ENCODE measurements around the gene CRTC3. TPM values are rescaled to one million over a fixed set of nuclear protein-coding genes. Genes with fewer than 3 reads are reported as not detected.

CRTC3 gene, protein sequence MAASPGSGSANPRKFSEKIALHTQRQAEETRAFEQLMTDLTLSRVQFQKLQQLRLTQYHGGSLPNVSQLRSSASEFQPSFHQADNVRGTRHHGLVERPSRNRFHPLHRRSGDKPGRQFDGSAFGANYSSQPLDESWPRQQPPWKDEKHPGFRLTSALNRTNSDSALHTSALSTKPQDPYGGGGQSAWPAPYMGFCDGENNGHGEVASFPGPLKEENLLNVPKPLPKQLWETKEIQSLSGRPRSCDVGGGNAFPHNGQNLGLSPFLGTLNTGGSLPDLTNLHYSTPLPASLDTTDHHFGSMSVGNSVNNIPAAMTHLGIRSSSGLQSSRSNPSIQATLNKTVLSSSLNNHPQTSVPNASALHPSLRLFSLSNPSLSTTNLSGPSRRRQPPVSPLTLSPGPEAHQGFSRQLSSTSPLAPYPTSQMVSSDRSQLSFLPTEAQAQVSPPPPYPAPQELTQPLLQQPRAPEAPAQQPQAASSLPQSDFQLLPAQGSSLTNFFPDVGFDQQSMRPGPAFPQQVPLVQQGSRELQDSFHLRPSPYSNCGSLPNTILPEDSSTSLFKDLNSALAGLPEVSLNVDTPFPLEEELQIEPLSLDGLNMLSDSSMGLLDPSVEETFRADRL
- total RNA-seq (10 to 100 TPM; 76.0 to 84.4 TPM), total RNA-seq (69.5 to 79.7 reads per million in 2 donors)

DNA sequence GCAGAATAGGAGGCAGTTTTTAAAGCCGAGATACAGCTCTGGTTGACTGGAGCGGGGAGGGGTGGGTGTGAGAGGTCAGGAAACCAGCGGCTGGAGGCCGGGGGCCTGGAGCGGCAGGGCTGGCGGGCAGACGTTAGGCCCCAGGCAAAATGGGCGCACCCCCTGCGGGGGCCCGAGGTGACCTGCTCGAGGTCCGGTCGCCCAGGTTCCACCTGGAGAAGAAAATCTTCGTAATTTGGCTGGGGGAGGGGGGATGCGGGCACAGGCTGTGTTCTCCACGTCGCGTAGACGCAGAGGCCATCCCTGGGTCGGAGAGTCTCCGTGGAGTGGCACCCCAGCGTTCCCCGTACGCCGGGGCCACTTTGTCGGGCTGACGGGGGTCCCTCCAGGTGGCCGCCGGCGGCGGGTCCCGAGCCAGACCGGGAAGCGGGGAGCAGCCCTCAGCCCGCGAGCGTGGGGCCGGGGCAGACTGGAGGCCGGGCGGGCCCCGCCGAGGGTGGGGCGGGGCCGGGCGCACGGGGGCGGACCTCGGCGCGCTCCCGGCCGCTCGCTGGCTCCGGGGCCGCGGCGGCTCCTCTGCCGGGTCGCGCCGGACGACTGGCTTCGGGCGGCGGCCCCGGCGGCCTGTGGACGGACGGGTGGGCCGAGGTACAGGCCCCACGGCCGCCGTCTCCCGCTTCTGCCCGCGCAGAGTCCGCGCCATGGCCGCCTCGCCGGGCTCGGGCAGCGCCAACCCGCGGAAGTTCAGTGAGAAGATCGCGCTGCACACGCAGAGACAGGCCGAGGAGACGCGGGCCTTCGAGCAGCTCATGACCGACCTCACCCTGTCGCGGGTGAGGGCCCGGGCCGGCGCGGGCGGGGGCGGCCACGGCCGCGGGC, at the start of gene CRTC3:
CRTC3 (plus strand) TSS at position 553 of the 879 bp plus-strand sequence; CDS start at position 702, 149 bp downstream.
- Mint-ChIP-seq H3K4me3 (peak within 1 kb of the TSS; percentile 96), H3K4me1 (peaks cover 32% of the 10 kb centered on the region), H3K27ac (peak within 1 kb of the TSS; percentile 93), H3K36me3 (ENCODE audit: low read depth) (peaks cover 3% of the 10 kb centered on the region), H3K27me3 (no peaks in the 10 kb centered on the region)
- ATAC-seq (peak; percentile 86), DNase-seq (peak; percentile 43 to 56 (median 52))
- H3K9me3 ChIP-seq (ENCODE audit: control insufficient read depth, low read length, poor library complexity, severe bottlenecking), result no peaks in the 10 kb centered on the region

DNA sequence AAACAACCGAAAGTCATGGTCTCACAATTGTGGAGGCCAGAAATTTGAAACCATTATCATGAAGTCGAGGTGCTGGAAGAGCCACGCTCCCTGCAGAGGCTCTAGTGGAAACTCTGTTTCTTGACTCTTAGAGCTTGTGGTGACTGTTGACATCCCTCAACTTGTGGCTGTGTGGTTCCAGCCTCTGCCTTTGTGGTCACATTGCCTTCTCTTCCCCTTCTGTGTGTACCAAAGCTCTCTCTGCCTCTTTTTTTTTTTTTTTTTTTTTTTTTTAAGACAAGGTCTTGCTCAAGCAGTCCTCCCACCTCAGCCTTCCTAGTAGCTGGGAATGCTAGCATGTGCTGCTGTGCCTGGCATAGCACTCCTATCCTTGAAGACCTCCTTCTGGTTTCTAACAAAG, 48.7 kb upstream of the CRTC3 start:
- no peaks in the 10 kb centered on the region for H3K9me3 ChIP-seq (ENCODE audit: control insufficient read depth, low read length, poor library complexity, severe bottlenecking)
- ATAC-seq, result peak; percentile 70
- Mint-ChIP-seq H3K36me3 (ENCODE audit: low read depth) (peaks cover 12% of the 10 kb centered on the region), H3K27me3 (no peaks in the 10 kb centered on the region), H3K27ac (peak overlapping the region; percentile 75), H3K4me3 (no peak overlapping the region), H3K4me1 (peaks cover 34% of the 10 kb centered on the region)
- DNase-seq, result no peak

DNA sequence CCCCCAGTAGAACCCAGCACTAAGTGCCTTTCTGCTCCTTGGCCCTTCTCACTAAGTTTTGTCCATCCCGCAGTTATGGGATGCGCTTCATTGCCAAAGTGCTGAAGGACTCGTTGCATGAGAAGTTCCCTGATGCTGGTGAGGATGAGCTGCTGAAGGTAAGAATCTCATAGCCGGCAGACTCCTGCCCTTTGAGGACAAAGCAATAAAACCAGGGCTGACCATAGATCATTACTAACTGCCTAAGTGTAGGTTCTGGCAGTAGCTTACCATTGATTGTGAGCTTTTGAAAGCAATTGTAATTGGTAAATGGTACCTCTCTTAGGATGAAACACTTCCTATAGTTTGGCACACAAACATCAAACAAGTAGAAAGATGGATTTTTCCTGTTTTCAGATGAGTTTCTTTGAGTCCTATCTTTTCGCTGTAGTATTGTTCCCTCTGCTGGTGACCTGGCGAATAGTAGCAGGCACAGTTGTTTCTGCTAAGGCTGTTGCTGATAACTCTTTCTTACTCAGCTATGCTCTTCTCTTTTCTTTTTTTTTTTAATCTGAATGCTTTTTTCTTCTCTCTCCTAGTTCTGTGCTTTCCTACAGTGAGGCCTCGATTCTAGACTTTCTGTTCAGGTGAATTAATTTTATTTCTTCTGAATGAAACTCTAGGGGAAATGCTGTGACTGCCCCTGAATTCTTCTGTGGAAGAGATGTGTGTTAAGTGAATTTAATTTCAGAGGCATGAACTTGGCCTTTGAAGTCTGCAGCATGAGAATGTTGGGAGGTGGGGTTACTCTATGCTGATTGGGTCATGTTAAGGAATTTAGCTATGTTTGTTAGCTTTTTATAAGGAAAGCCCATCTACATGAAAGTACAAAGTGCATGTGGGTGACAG, 47.4 kb upstream of the CRTC3 start:
- H3K9me3 ChIP-seq (ENCODE audit: control insufficient read depth, low read length, poor library complexity, severe bottlenecking), result no peaks in the 10 kb centered on the region
- Mint-ChIP-seq H3K27me3 (no peaks in the 10 kb centered on the region), H3K27ac (peak overlapping the region; percentile 75), H3K4me3 (no peak overlapping the region), H3K36me3 (ENCODE audit: low read depth) (peaks cover 9% of the 10 kb centered on the region), H3K4me1 (peaks cover 27% of the 10 kb centered on the region)
- DNase-seq (peak in 1 of 3 donors; percentile 16), ATAC-seq (peak; percentile 63)

DNA sequence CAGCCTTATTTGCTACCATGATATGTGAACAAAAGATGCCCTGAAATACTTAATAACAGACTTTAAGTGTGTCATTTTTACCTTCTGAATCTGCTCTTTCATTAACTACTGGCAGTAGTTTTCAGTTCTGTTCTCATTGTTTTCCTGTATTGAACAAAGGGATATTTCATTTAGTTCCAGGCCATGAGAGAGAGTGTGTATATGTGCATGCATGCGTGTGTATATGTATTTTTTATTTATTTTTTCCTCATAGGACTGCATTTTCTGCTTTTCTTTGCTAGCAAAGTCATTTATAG, 46.8 kb upstream of the CRTC3 start:
- Mint-ChIP-seq H3K36me3 (ENCODE audit: low read depth) (peaks cover 8% of the 10 kb centered on the region), H3K27ac (no peak overlapping the region), H3K27me3 (no peaks in the 10 kb centered on the region), H3K4me3 (no peak overlapping the region), H3K4me1 (peaks cover 24% of the 10 kb centered on the region)
- H3K9me3 ChIP-seq (ENCODE audit: control insufficient read depth, low read length, poor library complexity, severe bottlenecking), result no peaks in the 10 kb centered on the region
- DNase-seq, result no peak
- no peak for ATAC-seq

DNA sequence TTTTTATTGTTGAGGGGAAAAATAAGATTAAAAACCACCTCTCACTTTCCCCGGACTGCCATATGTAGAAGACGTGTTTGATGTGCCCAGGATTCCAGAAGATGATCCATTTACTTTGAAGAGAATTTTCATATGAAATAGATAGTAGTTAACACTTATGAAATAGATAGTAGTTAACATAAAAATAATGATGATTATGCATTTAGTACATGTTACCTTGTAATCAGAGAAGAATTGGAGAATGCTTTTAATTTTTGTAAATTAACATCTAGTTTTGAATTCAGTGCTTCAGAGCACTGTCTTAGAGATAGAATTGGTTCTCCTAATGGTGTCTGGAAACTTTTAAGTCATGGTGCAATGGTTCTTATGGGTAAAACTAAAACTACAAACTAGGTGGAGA, 46.1 kb upstream of the CRTC3 start:
- no peaks in the 10 kb centered on the region for H3K9me3 ChIP-seq (ENCODE audit: control insufficient read depth, low read length, poor library complexity, severe bottlenecking)
- Mint-ChIP-seq H3K36me3 (ENCODE audit: low read depth) (peaks cover 11% of the 10 kb centered on the region), H3K4me3 (no peak overlapping the region), H3K27me3 (no peaks in the 10 kb centered on the region), H3K27ac (no peak overlapping the region), H3K4me1 (peaks cover 24% of the 10 kb centered on the region)
- no peak for DNase-seq
- no peak for ATAC-seq

DNA sequence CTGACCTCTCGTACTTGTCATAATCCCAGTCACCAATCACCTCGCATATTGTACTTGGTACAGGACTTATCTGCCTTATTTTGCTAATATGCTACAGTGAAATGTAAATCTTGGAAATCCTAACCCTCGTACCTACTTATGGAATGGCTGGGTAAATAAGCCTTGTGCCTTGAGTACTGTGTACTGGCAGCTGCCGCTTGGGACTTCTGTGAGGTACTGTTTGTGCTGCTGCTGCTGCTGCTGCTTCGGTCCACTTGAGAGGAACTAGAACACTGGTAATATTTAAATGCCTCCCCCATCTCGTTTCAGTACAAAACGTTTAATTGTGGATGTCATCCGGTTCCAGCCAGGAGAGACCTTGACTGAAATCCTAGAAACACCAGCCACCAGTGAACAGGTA, 42.5 kb upstream of the CRTC3 start:
- H3K9me3 ChIP-seq (ENCODE audit: control insufficient read depth, low read length, poor library complexity, severe bottlenecking), result no peaks in the 10 kb centered on the region
- Mint-ChIP-seq H3K27me3 (no peaks in the 10 kb centered on the region), H3K27ac (peak overlapping the region; percentile 9), H3K36me3 (ENCODE audit: low read depth) (peaks cover 22% of the 10 kb centered on the region), H3K4me1 (peaks cover 15% of the 10 kb centered on the region), H3K4me3 (no peak overlapping the region)
- no peak for DNase-seq
- no peak for ATAC-seq

DNA sequence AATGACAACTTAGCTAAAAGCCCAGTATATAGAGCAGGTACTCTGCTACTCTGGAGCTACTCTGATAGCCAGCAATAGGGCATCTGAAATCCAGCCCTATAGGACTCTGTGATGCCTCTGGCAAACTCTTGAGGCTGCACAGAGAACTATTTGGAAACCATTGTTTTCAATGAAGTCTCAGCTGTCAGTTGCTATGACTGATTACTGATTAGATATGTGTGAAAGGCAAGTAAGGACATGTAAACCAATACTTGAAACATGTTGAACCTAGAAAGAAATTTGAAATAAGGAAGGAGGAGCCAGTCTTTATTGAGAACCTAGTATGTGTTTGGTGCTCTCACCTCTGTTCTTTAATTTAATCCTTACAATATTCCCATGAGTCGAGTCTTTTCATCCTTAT, 40.2 kb upstream of the CRTC3 start:
- Mint-ChIP-seq H3K4me3 (no peak overlapping the region), H3K27ac (peak overlapping the region; percentile 80), H3K27me3 (no peaks in the 10 kb centered on the region), H3K4me1 (peaks cover 16% of the 10 kb centered on the region), H3K36me3 (ENCODE audit: low read depth) (peaks cover 22% of the 10 kb centered on the region)
- DNase-seq, result no peak
- ATAC-seq, result no peak
- H3K9me3 ChIP-seq (ENCODE audit: control insufficient read depth, low read length, poor library complexity, severe bottlenecking), result no peaks in the 10 kb centered on the region

DNA sequence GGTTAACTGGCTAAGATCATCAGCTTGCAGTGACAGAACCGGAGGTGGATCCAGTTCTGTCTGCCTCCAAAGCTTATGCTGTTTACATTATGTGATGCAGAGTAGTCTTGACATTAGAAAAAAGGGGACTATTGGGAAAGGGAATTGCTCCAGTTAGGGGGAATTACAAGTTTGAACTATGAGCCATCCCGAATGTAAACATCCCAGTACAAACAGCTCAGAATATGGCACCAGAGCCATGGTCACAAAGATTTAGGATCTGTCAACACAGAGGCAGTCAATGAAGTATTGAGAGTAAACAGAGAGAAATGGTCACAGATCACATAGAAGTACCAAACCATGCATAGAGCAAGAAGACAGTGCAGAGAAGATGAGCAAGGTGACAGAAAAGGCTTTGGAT, 39.8 kb upstream of the CRTC3 start:
- DNase-seq (no peak), ATAC-seq (no peak)
- H3K27me3 Mint-ChIP-seq, result no peaks in the 10 kb centered on the region
- no peaks in the 10 kb centered on the region for H3K9me3 ChIP-seq (ENCODE audit: control insufficient read depth, low read length, poor library complexity, severe bottlenecking)
- H3K4me3 Mint-ChIP-seq, result peak overlapping the region; percentile 31
- H3K4me1 Mint-ChIP-seq, result peaks cover 16% of the 10 kb centered on the region
- peak overlapping the region; percentile 69 for H3K27ac Mint-ChIP-seq
- H3K36me3 Mint-ChIP-seq (ENCODE audit: low read depth), result peaks cover 22% of the 10 kb centered on the region

DNA sequence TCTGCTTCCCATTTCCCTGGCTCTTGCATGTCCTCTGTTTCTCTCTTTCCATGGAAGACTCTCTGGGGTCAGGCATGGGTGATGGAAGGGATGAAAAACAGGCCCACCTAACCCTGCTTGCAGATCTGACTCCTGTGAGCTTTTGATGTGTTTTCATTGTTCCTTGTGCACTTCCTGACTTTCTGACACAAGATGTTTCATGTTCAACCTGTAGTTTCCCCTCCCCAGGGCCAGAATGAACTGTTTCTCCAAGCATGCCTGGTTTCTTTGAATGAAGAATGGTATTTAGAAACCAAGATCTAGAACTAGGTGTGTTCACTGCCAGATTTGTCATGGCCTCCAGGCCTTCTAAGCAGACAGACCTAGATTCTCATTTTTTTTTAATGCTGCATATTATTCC, 36.1 kb upstream of the CRTC3 start:
- no peaks in the 10 kb centered on the region for H3K9me3 ChIP-seq (ENCODE audit: control insufficient read depth, low read length, poor library complexity, severe bottlenecking)
- peak; percentile 25 for ATAC-seq
- H3K4me1 Mint-ChIP-seq, result peaks cover 10% of the 10 kb centered on the region
- DNase-seq, result no peak
- no peak overlapping the region for H3K4me3 Mint-ChIP-seq
- peak overlapping the region; percentile 87 for H3K27ac Mint-ChIP-seq
- peaks cover 16% of the 10 kb centered on the region for H3K36me3 Mint-ChIP-seq (ENCODE audit: low read depth)
- no peaks in the 10 kb centered on the region for H3K27me3 Mint-ChIP-seq

DNA sequence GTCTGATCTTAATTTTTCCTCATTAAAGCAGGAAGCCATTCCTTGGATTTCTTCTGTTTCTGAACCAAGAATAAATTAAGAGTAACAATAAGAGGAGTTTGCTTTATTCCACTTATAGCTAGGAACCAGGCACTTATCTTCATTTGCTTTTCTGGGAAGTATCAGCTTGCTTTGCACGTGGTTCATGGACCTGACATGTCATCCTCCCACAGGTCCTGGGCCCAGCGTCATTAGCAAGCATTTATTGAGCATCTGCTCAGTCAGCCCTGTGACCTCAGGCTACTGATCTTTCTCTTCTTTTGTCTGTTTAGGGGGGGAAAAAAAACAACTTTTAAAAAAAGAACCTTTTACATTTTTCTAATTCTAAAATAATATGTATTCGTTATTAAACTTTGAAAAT, 34.7 kb upstream of the CRTC3 start:
- ATAC-seq (no peak), DNase-seq (no peak)
- no peaks in the 10 kb centered on the region for H3K9me3 ChIP-seq (ENCODE audit: control insufficient read depth, low read length, poor library complexity, severe bottlenecking)
- no peaks in the 10 kb centered on the region for H3K27me3 Mint-ChIP-seq
- no peak overlapping the region for H3K4me3 Mint-ChIP-seq
- H3K4me1 Mint-ChIP-seq, result peaks cover 8% of the 10 kb centered on the region
- H3K36me3 Mint-ChIP-seq (ENCODE audit: low read depth), result peaks cover 11% of the 10 kb centered on the region
- H3K27ac Mint-ChIP-seq, result no peak overlapping the region

DNA sequence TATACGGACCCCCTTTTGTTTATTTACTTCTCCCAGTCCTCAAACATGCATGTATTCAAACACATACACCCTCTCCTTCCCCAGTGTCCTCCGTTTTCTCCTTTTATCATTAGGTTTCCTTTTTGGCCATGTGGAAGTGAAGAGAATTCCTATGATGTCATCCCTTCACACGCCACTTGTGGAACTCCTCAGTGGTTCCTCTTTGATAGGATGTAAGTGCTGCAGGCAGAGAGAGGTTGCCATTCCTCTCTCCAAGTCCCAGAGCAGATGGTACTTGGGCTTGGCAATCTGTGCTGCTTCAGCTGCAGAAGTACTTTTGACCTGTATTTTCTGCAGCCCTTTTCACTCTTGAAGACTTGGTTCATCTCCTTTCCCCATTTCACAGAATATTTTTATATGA, 32.9 kb upstream of the CRTC3 start:
- ATAC-seq, result no peak
- H3K27ac Mint-ChIP-seq, result no peak overlapping the region

DNA sequence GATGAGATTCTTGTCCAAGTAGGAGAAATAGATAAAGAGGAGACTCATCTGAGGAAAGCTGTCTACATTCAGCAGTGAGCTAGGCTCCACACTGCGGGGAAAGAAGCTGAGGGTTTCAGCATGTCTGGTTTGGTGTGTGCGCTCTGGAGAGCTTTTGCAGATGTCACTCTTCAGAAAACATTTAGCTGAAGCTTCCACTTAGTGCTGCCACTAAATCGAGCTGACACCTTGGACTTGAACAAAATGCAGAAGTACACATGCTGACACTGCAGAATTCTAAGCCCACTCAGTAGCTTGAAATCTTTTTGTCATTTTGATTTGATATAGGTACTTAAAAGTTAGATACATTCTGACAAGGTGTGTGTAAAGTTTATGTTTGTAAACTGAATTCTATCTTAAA, 32.3 kb upstream of the CRTC3 start:
- no peak overlapping the region for H3K4me3 Mint-ChIP-seq
- no peaks in the 10 kb centered on the region for H3K27me3 Mint-ChIP-seq
- no peak overlapping the region for H3K27ac Mint-ChIP-seq
- ATAC-seq, result no peak
- H3K4me1 Mint-ChIP-seq, result peaks cover 6% of the 10 kb centered on the region
- peaks cover 7% of the 10 kb centered on the region for H3K36me3 Mint-ChIP-seq (ENCODE audit: low read depth)
- no peak for DNase-seq
- no peaks in the 10 kb centered on the region for H3K9me3 ChIP-seq (ENCODE audit: control insufficient read depth, low read length, poor library complexity, severe bottlenecking)

More for the DNA sequence above, 32.9 kb upstream of the CRTC3 start:
- H3K4me1 Mint-ChIP-seq, result peaks cover 6% of the 10 kb centered on the region
- H3K4me3 Mint-ChIP-seq, result no peak overlapping the region
- no peaks in the 10 kb centered on the region for H3K9me3 ChIP-seq (ENCODE audit: control insufficient read depth, low read length, poor library complexity, severe bottlenecking)
- H3K27me3 Mint-ChIP-seq, result no peaks in the 10 kb centered on the region
- DNase-seq, result no peak
- peaks cover 5% of the 10 kb centered on the region for H3K36me3 Mint-ChIP-seq (ENCODE audit: low read depth)

Measured in T-helper 17 cell (primary cell).